Stimulated activated CD8-positive, alpha-beta memory T cell treated with anti-CD3 and anti-CD28 coated beads, Interleukin-7, amount 100 ng/mL, for 4 hours (primary cell): Measurements from ENCODE around the gene TREX2.

Experiments
- DNase-seq, 2 donors: peaks; one replicate each; pipeline ENCODE4 v3.0.0-alpha.2; 2020; ENCODE audit warnings: low read depth in 2 of 2

Gene TREX2, protein sequence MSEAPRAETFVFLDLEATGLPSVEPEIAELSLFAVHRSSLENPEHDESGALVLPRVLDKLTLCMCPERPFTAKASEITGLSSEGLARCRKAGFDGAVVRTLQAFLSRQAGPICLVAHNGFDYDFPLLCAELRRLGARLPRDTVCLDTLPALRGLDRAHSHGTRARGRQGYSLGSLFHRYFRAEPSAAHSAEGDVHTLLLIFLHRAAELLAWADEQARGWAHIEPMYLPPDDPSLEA

GRCh38 chrX:153445856-153446635 is at the start of gene TREX2:
TREX2 (minus strand) TSS chrX:153446056; CDS start chrX:153445430, 626 bp downstream.
- DNase-seq, result no peak

DNA sequence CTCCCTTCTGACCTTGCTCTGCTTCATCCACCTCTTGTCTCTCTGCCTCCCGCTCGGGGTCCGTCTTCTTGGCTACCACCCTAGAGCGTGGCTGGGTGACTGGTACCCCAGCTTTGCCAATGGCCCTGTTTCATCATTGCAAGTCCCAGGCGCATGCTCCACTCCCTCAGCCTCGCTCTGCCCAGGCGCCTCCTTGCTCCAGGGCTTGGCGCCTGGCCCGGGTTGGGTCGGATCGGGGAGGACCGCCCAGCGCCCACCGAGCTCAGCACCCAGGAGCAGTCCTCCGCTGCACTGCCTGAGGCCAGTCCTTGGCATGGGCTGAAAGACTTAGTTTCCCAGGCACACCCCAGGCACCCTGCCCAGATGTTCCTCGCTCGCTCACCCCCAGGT is 49.5 kb upstream of the TREX2 start:
- DNase-seq, result no peak

DNA sequence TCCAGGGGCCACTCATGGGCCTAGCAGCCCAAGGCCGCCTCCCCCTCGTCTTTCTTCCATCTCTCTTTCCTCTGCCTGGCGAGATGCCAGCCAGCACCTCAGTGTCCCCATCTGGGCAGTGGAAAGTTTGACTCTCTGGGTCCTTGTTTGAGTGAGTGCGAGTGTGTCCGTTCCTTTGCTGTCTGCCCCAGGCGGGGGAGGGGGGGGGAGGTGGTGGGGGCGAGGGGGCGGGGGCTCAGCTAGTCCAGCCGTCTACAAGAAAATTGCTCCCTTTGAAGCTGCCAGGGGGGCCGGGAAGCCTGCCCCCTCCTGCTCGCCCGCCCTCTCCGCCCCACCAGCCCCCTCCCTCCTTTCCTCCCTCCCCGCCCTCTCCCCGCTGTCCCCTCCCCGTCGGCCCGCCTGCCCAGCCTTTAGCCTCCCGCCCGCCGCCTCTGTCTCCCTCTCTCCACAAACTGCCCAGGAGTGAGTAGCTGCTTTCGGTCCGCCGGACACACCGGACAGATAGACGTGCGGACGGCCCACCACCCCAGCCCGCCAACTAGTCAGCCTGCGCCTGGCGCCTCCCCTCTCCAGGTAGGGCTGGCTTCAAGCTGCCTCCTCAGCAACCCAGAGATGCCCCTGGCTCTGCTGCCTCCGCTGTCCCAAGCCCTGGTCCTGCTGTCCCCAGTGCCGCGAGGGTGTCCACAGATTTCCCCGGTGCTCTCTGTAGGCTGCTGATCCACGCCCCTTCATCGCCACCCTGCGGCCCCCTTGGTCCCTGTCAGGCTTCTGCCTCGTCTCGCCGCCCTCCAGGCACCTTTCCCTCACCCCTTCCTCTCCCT is 48.9 kb upstream of the TREX2 start, which contains the start of gene BGN:
BGN (plus strand) TSS at position 440 of the 821 bp plus-strand sequence. CDS start 9,652 bp downstream, outside the sequence.
- no peak for DNase-seq

GRCh38 chrX:153494061-153494460 is 48.2 kb upstream of the TREX2 start:
- DNase-seq, result no peak

GRCh38 chrX:153493085-153493484 is 47.2 kb upstream of the TREX2 start:
- no peak for DNase-seq

GRCh38 chrX:153492543-153492942 is 46.7 kb upstream of the TREX2 start:
- DNase-seq, result no peak

- DNase-seq, result no peak
These were observed 46.1 kb upstream of the TREX2 start for GRCh38 chrX:153491918-153492317.

DNA sequence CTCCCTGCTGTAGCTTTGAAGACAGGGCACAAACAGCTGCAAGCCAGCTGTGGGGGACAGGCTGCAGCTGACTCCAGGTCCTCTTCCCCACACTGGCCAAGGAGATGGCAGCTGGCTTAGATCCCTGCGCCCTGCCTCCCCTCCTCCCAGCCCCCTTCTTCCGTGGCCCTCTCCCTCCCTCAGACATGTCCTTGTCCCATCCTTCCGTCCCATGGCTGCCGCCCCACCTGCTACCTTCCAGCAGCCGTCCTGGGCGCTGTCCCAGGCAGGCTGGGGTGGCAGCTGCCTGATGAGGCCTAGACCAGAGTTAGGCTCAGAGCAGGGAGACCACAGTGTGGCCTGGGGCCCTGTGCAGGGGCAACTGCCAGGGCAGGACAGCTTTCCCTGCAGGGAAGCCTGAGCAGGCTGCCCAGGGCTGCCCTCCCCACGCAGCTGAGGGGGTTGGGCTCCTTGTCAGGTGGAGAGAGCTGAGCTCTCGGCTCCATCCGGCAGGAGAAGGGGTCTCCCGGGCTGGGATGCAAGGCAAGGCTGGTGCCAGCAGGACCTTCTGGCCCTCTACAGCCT is 45.6 kb upstream of the TREX2 start:
- DNase-seq, result no peak

DNA sequence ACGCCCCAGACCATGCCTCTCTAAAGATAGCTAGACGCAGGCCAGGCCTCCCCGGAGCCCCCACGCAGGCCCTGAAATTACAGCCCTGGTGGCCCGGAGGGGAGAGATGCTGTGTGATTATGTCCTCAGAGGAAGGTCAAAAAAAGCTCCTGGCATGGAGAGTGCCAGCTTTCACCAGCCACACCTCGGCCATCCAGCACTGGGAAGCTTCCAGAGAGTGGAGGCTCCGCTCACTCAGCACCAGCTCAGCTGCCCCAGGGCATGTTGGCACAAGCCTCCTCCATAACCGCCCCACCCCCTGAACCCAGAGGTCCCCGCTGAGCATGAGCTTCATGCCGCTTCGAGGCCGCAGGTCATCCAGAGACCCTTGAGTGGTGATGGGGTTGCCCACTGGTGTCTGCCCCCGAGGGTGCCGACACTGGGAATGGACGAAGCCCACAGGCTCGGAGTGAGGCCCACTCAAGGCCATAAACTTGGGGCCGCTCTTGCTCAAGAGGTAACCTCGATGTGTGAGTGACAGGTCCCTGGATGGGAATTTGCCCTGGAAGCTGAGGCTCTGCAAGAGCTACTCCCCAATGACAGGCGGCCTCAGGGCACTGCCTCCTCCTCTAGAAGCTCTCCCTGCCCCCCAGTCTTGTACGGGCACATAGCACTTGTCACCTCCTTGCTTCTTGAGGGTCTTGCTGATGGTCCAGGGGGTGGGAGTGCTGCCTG is 44.5 kb upstream of the TREX2 start:
- DNase-seq, result no peak

- DNase-seq, result no peak
These were observed 42.5 kb upstream of the TREX2 start for GRCh38 chrX:153488231-153488914.

GRCh38 chrX:153487590-153488071 is 41.8 kb upstream of the TREX2 start:
- no peak for DNase-seq

DNA sequence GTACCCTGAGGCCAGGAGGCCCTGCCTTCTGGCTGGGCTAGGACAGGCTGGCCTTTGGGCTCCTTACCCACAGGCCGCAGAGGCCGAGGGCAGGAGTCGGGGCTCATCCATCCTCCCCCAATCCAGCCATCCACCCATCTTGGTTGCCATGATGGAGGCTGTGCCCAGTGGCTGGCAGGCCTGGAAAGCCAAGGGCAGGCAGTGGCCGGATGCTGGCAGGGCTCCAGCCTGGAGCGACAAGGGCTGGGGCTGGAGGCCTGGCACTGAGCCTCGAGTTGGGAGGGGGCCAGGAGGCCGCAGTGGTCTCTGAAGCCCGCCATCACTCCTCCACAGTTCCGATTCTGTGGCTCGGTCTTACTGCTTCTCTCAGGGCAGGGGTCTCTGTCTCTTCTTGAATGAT is 40.3 kb upstream of the TREX2 start:
- no peak for DNase-seq

DNA sequence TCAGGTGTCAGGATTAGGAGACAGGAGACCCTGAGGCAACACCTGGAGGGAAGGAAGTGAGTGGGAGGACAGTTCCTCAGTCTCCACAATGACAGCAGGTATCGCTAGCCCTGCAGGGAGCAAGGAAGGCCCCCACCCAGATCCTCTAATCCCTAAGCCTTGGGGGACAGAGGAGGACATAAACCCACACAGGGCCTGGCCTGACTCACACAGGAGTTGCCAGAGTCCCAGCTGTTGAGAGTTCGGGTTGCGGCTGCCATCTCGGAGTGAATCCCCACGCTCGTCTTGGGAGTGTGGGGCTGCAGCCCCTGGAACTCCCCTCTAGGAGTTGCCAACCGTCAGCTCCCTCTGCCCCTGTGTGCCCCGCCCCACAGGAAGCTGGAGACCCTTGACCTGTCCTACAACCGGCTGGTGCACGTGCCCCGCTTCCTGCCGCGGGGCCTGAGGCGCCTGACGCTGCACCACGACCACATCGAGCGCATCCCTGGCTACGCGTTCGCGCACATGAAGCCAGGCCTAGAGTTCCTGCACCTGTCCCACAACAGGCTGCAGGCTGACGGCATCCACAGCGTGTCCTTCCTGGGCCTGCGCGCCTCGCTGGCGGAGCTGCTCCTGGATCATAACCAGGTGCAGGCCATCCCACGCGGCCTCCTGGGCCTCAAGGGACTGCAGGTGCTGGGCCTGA is 39.7 kb upstream of the TREX2 start:
- DNase-seq, result no peak

DNA sequence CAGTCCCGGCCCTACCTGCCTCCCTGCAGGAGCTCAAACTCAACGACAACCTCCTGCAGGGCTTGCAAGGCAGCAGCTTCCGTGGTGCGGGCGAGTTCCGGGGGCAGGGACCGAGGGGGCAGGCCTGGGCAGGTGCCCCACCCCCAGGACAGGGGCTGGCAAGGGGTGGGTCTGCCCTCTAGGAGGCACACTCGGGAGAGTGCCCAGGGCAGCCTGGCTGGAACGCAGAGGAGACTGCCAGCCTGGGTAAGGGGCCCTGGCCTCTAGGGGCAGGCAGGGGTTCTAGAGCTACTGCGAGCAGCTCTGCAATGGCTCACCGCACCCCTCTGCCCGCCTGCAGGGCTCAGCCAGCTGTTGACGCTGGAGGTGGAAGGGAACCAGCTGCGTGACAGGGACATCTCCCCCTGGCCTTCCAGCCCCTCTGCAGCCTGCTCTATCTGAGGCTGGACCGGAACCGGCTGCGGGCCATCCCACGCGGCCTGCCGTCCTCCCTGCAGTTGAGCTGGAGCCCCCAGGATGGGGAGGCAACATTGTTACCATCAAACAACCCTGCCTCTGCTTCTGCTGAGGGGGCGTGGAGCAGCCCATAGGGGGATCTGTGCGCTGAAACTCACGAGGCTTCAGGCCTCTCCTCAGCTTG is 36.6 kb upstream of the TREX2 start:
- DNase-seq, result no peak

GRCh38 chrX:153481043-153481442 is 35.2 kb upstream of the TREX2 start:
- no peak for DNase-seq

- no peak for DNase-seq
These were observed 32.9 kb upstream of the TREX2 start for GRCh38 chrX:153478746-153479145.

DNA sequence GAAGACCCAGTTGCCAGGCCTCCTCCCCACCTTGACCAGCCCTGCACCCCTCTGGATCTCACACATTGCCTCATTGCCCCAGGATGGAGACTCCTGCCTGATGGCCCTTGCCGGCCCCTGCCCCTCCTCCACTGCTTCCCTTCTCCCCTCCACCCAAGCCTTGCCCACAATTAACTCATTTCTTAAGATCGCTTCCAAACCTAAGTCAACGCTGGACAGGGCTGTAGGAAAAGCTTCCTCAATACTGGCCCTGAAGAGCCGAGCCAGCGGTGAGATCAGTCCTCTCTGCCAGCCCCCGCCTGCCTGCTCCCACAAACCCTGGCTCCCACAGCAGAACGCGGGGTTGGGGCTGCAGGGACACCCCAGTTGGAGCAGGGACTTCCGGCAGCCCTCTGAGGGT is 32.0 kb upstream of the TREX2 start:
- DNase-seq, result no peak

- no peak for DNase-seq
These were observed 31.6 kb upstream of the TREX2 start for GRCh38 chrX:153477364-153477857.

DNA sequence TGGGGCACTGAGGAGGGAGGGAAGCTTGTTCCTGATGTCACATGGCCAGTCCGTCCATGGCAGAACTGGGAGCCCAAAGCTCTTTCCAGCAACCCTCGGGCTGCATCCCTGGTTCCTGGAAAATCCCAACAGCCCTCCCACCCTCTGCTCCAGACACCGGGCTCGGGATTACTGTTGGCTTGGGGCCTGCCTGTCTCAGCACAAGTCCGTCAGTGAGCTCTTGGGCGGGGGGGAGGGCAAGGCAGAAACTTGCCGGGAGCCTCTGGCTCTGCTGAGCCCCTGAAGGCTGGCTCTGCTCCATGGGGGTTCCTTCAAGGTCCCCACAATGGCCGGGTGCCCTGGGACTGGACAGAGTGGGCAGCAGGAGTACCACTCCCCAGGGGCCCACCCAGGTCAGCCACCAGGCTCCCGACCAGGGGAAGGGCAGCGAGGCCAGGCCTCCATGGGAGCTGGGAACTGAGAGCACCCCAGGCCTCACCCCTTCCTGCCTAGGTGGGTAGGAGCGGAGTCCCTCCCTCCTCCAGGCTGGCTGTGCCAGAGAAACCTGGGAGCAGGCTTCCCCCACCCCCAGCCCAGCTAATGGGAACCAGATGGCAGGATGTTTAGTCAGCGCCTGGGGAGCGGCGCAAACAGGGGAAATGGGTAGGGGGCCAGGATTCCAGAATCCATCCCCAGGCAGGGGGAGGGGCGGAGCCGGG is 31.0 kb upstream of the TREX2 start:
- DNase-seq, result no peak
